HepG2 (cell line): ENCODE data around the gene NR2F1. TPM values are rescaled to one million over a fixed set of nuclear protein-coding genes. Genes with fewer than 3 reads are reported as not detected.

Source experiments
- ARNT ChIP-seq: fragments of 450-650 bp; IDR thresholded peaks from 2 replicates; pipeline ENCODE4 v1.6.1; 2017
- GZF1 ChIP-seq: sonication (generic); formaldehyde crosslinking; IDR thresholded peaks from 2 replicates; pipeline ENCODE4 v1.5.1; 2020; ENCODE audit warnings: mild to moderate bottlenecking, missing genetic modification reagents
- HIC2 ChIP-seq: sonication (generic); formaldehyde crosslinking; IDR thresholded peaks from 2 replicates; pipeline ENCODE4 v1.9.0; 2022; ENCODE audit warnings: low read depth, missing genetic modification reagents
- HMGA1 ChIP-seq: sonication (generic); formaldehyde crosslinking; conservative IDR thresholded peaks from 2 replicates; pipeline ENCODE4 v1.4.0; 2020; ENCODE audit warnings: missing genetic modification reagents
- HNRNPH1 ChIP-seq: fragments of 200-400 bp; formaldehyde crosslinking; optimal IDR thresholded peaks from 2 replicates; pipeline ENCODE3; 2017; ENCODE audit warnings: mild to moderate bottlenecking, low read depth, low read length
- IRF9 ChIP-seq: sonication (generic); formaldehyde crosslinking; IDR thresholded peaks from 2 replicates; pipeline ENCODE4 v1.8.0; 2022; ENCODE audit warnings: missing genetic modification reagents, mild to moderate bottlenecking, borderline replicate concordance
- MED1 ChIP-seq: sonication (generic); formaldehyde crosslinking; IDR thresholded peaks from 2 replicates; pipeline ENCODE4 v1.4.0; 2020; ENCODE audit warnings: missing genetic modification reagents
- SCMH1 ChIP-seq: sonication (generic); formaldehyde crosslinking; IDR thresholded peaks from 2 replicates; pipeline ENCODE4 v1.9.0; 2021; ENCODE audit warnings: missing genetic modification reagents, mild to moderate bottlenecking, borderline replicate concordance
- SNRNP70 ChIP-seq: fragments of 200-400 bp; formaldehyde crosslinking; IDR thresholded peaks from 2 replicates; pipeline ENCODE4 v1.6.1; 2017; ENCODE audit warnings: mild to moderate bottlenecking, low read depth, low read length, moderate library complexity
- STAG1 ChIP-seq: sonication (generic); formaldehyde crosslinking; IDR thresholded peaks from 2 replicates; pipeline ENCODE4 v1.4.0; 2020; ENCODE audit warnings: missing genetic modification reagents
- SUZ12 ChIP-seq: fragments of 150-350 bp; IDR thresholded peaks from 2 replicates; pipeline ENCODE4 v1.6.1; 2014; ENCODE audit warnings: low read depth, low read length
- TEF ChIP-seq: sonication (generic); formaldehyde crosslinking; IDR thresholded peaks from 2 replicates; pipeline ENCODE4 v1.5.0; 2020; ENCODE audit warnings: missing genetic modification reagents
- THAP11 ChIP-seq: IDR thresholded peaks from 2 replicates; pipeline ENCODE4 v1.6.1; 2016; ENCODE audit warnings: missing biosample characterization, missing genetic modification reagents
- TRAFD1 ChIP-seq: sonication (generic); formaldehyde crosslinking; IDR thresholded peaks from 2 replicates; pipeline ENCODE4 v1.5.1; 2020; ENCODE audit warnings: missing genetic modification reagents, mild to moderate bottlenecking, borderline replicate concordance
- ZBTB46 ChIP-seq: sonication (generic); formaldehyde crosslinking; IDR thresholded peaks from 2 replicates; pipeline ENCODE4 v1.4.0; 2020; ENCODE audit warnings: mild to moderate bottlenecking, missing genetic modification reagents, borderline replicate concordance
- ZNF546 ChIP-seq: sonication (generic); formaldehyde crosslinking; conservative IDR thresholded peaks from 2 replicates; pipeline ENCODE4 v1.8.1; 2023; ENCODE audit warnings: mild to moderate bottlenecking, missing genetic modification reagents
- ZNF598 ChIP-seq: sonication (generic); formaldehyde crosslinking; IDR thresholded peaks from 2 replicates; pipeline ENCODE4 v1.5.1; 2020; ENCODE audit warnings: mild to moderate bottlenecking, missing genetic modification reagents, borderline replicate concordance
- ZNF724P ChIP-seq: sonication (generic); formaldehyde crosslinking; IDR thresholded peaks from 2 replicates; pipeline ENCODE4 v1.8.0; 2022; ENCODE audit warnings: missing genetic modification reagents, borderline replicate concordance
- ZXDC ChIP-seq: sonication (generic); formaldehyde crosslinking; IDR thresholded peaks from 2 replicates; pipeline ENCODE4 v1.5.0; 2020; ENCODE audit warnings: mild to moderate bottlenecking, missing genetic modification reagents
- polyA plus RNA-seq, 8 experiments: library from polyadenylated mRNA; depleted of rRNA in 3 of 8; stranded (reverse) in 7 of 8; unstranded in 1 of 8; fragments of >200 nt; fragmentation: Illumina TruSeq in 4 of 8; extraction: Trizol in 4 of 8; gene quantifications; 2 replicates each; pipeline versions ENCODE4 v1.2.1 to v1.2.3, GENCODE V29; 2011 to 2016; ENCODE audit warnings: low read depth in 4 of 8, missing spikeins in 1 of 8, mixed read lengths in 1 of 8; ENCODE audit not compliant: insufficient read depth in 1 of 8
- total RNA-seq, 5 experiments: library from RNA; depleted of rRNA; stranded (reverse); fragments of >200 nt; fragmentation: Illumina TruSeq; extraction: Trizol; gene quantifications; 2 replicates each; pipeline ENCODE4 v1.2.3, GENCODE V29; 2016; ENCODE audit warnings: low read depth in 1 of 5

Gene NR2F1
- total and polyA plus RNA-seq, 2 of the 13 experiments (the other 11 are each of a cell fraction or from before 2014, with no cell fraction given), result 17.1 to 59.7 TPM

- TF ChIP-seq GZF1 (CRISPR knock-in tag), result no peak
- TF ChIP-seq ZNF724P (CRISPR knock-in tag), result no peak
- TF ChIP-seq TRAFD1, result no peak
- TF ChIP-seq ZNF598 (CRISPR knock-in tag), result peak; percentile 69; the same call in 1 of the 2 replicates
- no peak for TF ChIP-seq IRF9 (CRISPR knock-in tag)
- TF ChIP-seq SCMH1 (CRISPR knock-in tag), result no peak
- no peak for TF ChIP-seq HNRNPH1
- peak; percentile 53 for TF ChIP-seq STAG1
- TF ChIP-seq THAP11 (CRISPR knock-in tag), result no peak
- no peak for TF ChIP-seq SNRNP70
- TF ChIP-seq MED1, result no peak
- no peak for TF ChIP-seq HMGA1 (CRISPR knock-in tag)
- no peak for TF ChIP-seq ARNT
- TF ChIP-seq HIC2, result no peak
- TF ChIP-seq ZXDC (CRISPR knock-in tag), result no peak
- no peak for TF ChIP-seq ZBTB46 (CRISPR knock-in tag)
- no peak for TF ChIP-seq TEF
- TF ChIP-seq ZNF546 (CRISPR knock-in tag), result no peak
- TF ChIP-seq SUZ12, result no peak
These were observed 37.7 kb downstream of the NR2F1 start (continued) for GRCh38 chr5:93620487-93621326.
